HepG2 (cell line): ENCODE results near the gene CTDNEP1. TPM values are rescaled to one million over a fixed set of nuclear protein-coding genes. Genes with fewer than 3 reads are reported as not detected.

Experiments used
- AKNA ChIP-seq: sonication (generic); formaldehyde crosslinking; IDR thresholded peaks from 2 replicates; pipeline ENCODE4 v1.4.0; 2020; ENCODE audit warnings: missing genetic modification reagents, borderline replicate concordance
- ATM ChIP-seq: fragments of 450-650 bp; IDR thresholded peaks from 2 replicates; pipeline ENCODE4 v1.7.1; 2017; ENCODE audit warnings: mild to moderate bottlenecking, borderline replicate concordance
- CENPBD1 ChIP-seq: sonication (generic); formaldehyde crosslinking; IDR thresholded peaks from 2 replicates; pipeline ENCODE4 v1.8.0; 2022; ENCODE audit warnings: missing genetic modification reagents, low read depth, mild to moderate bottlenecking, borderline replicate concordance
- CENPX ChIP-seq: sonication (generic); formaldehyde crosslinking; IDR thresholded peaks from 2 replicates; pipeline ENCODE4 v1.9.0; 2021; ENCODE audit warnings: mild to moderate bottlenecking, missing genetic modification reagents, moderate library complexity
- CREB1 ChIP-seq, 2 experiments: fragments of 450-650 bp in 1 of 2; IDR thresholded peaks; 2 replicates each; pipeline ENCODE4 v1.6.1; 2016 to 2017; ENCODE audit warnings: control low read depth in 1 of 2, mild to moderate bottlenecking in 1 of 2, missing compliant biosample characterization in 1 of 2, missing genetic modification characterization in 1 of 2
- KDM1A ChIP-seq: IDR thresholded peaks from 2 replicates; pipeline ENCODE4 v1.6.1; 2016; ENCODE audit warnings: missing compliant biosample characterization
- NR2F2 ChIP-seq: IDR thresholded peaks from 2 replicates; pipeline ENCODE4 v1.6.1; 2012; ENCODE audit warnings: low read depth, inconsistent platforms, borderline replicate concordance
- SP140L ChIP-seq: sonication (generic); formaldehyde crosslinking; IDR thresholded peaks from 2 replicates; pipeline ENCODE4 v1.4.0; 2020; ENCODE audit warnings: missing genetic modification reagents, borderline replicate concordance
- ZNF580 ChIP-seq: IDR thresholded peaks from 2 replicates; pipeline ENCODE4 v1.6.1; 2016; ENCODE audit warnings: low read depth, borderline replicate concordance
- ZNF619 ChIP-seq: sonication (generic); formaldehyde crosslinking; IDR thresholded peaks from 2 replicates; pipeline ENCODE4 v1.4.0; 2020; ENCODE audit warnings: mild to moderate bottlenecking, missing genetic modification reagents
- ZNF776 ChIP-seq: sonication (generic); formaldehyde crosslinking; IDR thresholded peaks from 2 replicates; pipeline ENCODE4 v1.4.0; 2020; ENCODE audit warnings: mild to moderate bottlenecking, missing genetic modification reagents
- ZSCAN20 ChIP-seq: sonication (generic); formaldehyde crosslinking; IDR thresholded peaks from 2 replicates; pipeline ENCODE4 v1.4.0; 2020; ENCODE audit warnings: missing genetic modification reagents, mild to moderate bottlenecking, borderline replicate concordance
- ZUFSP ChIP-seq: sonication (generic); formaldehyde crosslinking; IDR thresholded peaks from 2 replicates; pipeline ENCODE4 v1.9.0; 2021; ENCODE audit warnings: missing genetic modification reagents, mild to moderate bottlenecking, borderline replicate concordance
- polyA plus RNA-seq, 8 experiments: library from polyadenylated mRNA; depleted of rRNA in 3 of 8; stranded (reverse) in 7 of 8; unstranded in 1 of 8; fragments of >200 nt; fragmentation: Illumina TruSeq in 4 of 8; extraction: Trizol in 4 of 8; gene quantifications; 2 replicates each; pipeline versions ENCODE4 v1.2.1 to v1.2.3, GENCODE V29; 2011 to 2016; ENCODE audit warnings: low read depth in 4 of 8, missing spikeins in 1 of 8, mixed read lengths in 1 of 8; ENCODE audit not compliant: insufficient read depth in 1 of 8
- total RNA-seq, 5 experiments: library from RNA; depleted of rRNA; stranded (reverse); fragments of >200 nt; fragmentation: Illumina TruSeq; extraction: Trizol; gene quantifications; 2 replicates each; pipeline ENCODE4 v1.2.3, GENCODE V29; 2016; ENCODE audit warnings: low read depth in 1 of 5
- TF ChIP-seq, protein P1 (sequence below): sonication (generic); formaldehyde crosslinking; IDR thresholded peaks from 2 replicates; pipeline ENCODE4 v1.5.0; 2020; ENCODE audit warnings: mild to moderate bottlenecking, missing genetic modification reagents
- TF ChIP-seq, protein P2 (sequence below): sonication (generic); formaldehyde crosslinking; IDR thresholded peaks from 2 replicates; pipeline ENCODE4 v1.5.0; 2020; ENCODE audit warnings: mild to moderate bottlenecking, missing genetic modification reagents

Gene CTDNEP1
- total and polyA plus RNA-seq, 2 of the 13 experiments (the other 11 are each of a cell fraction or from before 2014, with no cell fraction given): 19.8 to 118 TPM

- TF ChIP-seq AKNA (CRISPR knock-in tag) (no peak), NR2F2 (no peak), ZSCAN20 (CRISPR knock-in tag) (no peak), CENPBD1 (CRISPR knock-in tag) (no peak), ZNF580 (no peak), ZUFSP (no peak), KDM1A (CRISPR knock-in tag) (no peak), CENPX (CRISPR knock-in tag) (no peak), ATM (no peak), CREB1 (IDR thresholded peaks at IDR 0.05) (peak; percentile 53), CREB1 (CRISPR knock-in tag; IDR thresholded peaks at IDR 0.05) (peak; percentile 72), SP140L (no peak), ZNF776 (CRISPR knock-in tag) (no peak), ZNF619 (no peak)
- TF ChIP-seq, protein P1, sequence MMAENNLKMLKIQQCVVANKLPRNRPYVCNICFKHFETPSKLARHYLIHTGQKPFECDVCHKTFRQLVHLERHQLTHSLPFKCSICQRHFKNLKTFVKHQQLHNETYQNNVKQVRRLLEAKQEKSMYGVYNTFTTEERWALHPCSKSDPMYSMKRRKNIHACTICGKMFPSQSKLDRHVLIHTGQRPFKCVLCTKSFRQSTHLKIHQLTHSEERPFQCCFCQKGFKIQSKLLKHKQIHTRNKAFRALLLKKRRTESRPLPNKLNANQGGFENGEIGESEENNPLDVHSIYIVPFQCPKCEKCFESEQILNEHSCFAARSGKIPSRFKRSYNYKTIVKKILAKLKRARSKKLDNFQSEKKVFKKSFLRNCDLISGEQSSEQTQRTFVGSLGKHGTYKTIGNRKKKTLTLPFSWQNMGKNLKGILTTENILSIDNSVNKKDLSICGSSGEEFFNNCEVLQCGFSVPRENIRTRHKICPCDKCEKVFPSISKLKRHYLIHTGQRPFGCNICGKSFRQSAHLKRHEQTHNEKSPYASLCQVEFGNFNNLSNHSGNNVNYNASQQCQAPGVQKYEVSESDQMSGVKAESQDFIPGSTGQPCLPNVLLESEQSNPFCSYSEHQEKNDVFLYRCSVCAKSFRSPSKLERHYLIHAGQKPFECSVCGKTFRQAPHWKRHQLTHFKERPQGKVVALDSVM (CRISPR knock-in tag): no peak
- TF ChIP-seq, protein P2, sequence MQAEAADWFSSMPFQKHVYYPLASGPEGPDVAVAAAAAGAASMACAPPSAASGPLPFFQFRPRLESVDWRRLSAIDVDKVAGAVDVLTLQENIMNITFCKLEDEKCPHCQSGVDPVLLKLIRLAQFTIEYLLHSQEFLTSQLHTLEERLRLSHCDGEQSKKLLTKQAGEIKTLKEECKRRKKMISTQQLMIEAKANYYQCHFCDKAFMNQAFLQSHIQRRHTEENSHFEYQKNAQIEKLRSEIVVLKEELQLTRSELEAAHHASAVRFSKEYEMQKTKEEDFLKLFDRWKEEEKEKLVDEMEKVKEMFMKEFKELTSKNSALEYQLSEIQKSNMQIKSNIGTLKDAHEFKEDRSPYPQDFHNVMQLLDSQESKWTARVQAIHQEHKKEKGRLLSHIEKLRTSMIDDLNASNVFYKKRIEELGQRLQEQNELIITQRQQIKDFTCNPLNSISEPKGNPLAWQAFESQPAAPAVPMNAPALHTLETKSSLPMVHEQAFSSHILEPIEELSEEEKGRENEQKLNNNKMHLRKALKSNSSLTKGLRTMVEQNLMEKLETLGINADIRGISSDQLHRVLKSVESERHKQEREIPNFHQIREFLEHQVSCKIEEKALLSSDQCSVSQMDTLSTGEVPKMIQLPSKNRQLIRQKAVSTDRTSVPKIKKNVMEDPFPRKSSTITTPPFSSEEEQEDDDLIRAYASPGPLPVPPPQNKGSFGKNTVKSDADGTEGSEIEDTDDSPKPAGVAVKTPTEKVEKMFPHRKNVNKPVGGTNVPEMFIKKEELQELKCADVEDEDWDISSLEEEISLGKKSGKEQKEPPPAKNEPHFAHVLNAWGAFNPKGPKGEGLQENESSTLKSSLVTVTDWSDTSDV: no peak
Measured at GRCh38 chr17:7214300-7215135, 37.0 kb downstream of the CTDNEP1 start (continued).
